WTC11 (cell line): Measurements from ENCODE around the gene HINT3. TPM values are rescaled to one million over a fixed set of nuclear protein-coding genes. Genes with fewer than 3 reads are reported as not detected.

Experiments used
- ATAC-seq: fragments of 200-7000 bp; cut with Tn5 transposase; 2 replicates; pipeline ENCODE4 v1.10.0; 2021; ENCODE audit warnings: mild to moderate bottlenecking, moderate library complexity
- CTCF ChIA-PET: fragments of 300-600 bp; sonication (Branson Sonifier 250); formaldehyde crosslinking; loops from one replicate; lab custom pipeline; 2021; ENCODE audit warnings: antibody characterized with exemption; lab: Charles Lee
- POLR2A ChIA-PET: fragments of 350-600 bp; sonication (Branson Sonifier 250); formaldehyde crosslinking; loops from one replicate; lab custom pipeline; 2021; ENCODE audit warnings: antibody characterized with exemption; lab: Charles Lee
- DNase-seq: peaks from one replicate; pipeline ENCODE4 v3.0.0; 2021; ENCODE audit warnings: low spot score
- H3K27ac Mint-ChIP-seq: 2 replicates; pipeline ENCODE4 v1.8.0; 2021; ENCODE audit warnings: mixed read lengths
- H3K27me3 Mint-ChIP-seq: 2 replicates; pipeline ENCODE4 v1.8.0; 2021; ENCODE audit warnings: low read depth, mild to moderate bottlenecking, moderate library complexity, mixed read lengths
- H3K36me3 Mint-ChIP-seq: 2 replicates; pipeline ENCODE4 v1.8.0; 2021; ENCODE audit warnings: mixed read lengths
- H3K4me1 Mint-ChIP-seq: 2 replicates; pipeline ENCODE4 v1.8.0; 2022; ENCODE audit warnings: mixed read lengths
- H3K4me3 Mint-ChIP-seq: 2 replicates; pipeline ENCODE4 v1.8.0; 2021; ENCODE audit warnings: mild to moderate bottlenecking, moderate library complexity, mixed read lengths
- H3K9me3 Mint-ChIP-seq: 2 replicates; pipeline ENCODE4 v1.8.0; 2021; ENCODE audit warnings: mixed read lengths
- ATF6 ChIP-seq: sonication (generic); formaldehyde crosslinking; IDR thresholded peaks from 2 replicates; pipeline ENCODE4 v1.8.1; 2023; ENCODE audit warnings: mild to moderate bottlenecking, missing genetic modification reagents
- CDX4 ChIP-seq: fragments of 250-450 bp; sonication (Bioruptor Pico); IDR thresholded peaks from 2 replicates; pipeline ENCODE4 v1.9.0; 2021; ENCODE audit warnings: moderate library complexity, mild to moderate bottlenecking, inconsistent platforms, borderline replicate concordance
- E2F4 ChIP-seq: sonication (generic); formaldehyde crosslinking; IDR thresholded peaks from 2 replicates; pipeline ENCODE4 v1.8.1; 2022; ENCODE audit warnings: low read depth, mild to moderate bottlenecking, moderate library complexity, missing genetic modification reagents, borderline replicate concordance
- FOXK1 ChIP-seq: sonication (generic); formaldehyde crosslinking; IDR thresholded peaks from 2 replicates; pipeline ENCODE4 v1.8.0; 2022; ENCODE audit warnings: mild to moderate bottlenecking, moderate library complexity, missing genetic modification reagents
- GABPB1 ChIP-seq: sonication (generic); formaldehyde crosslinking; IDR thresholded peaks from 2 replicates; pipeline ENCODE4 v1.8.1; 2023; ENCODE audit warnings: mild to moderate bottlenecking, missing genetic modification reagents
- HMGA2 ChIP-seq: fragments of 250-450 bp; sonication (Bioruptor Pico); IDR thresholded peaks from 2 replicates; pipeline ENCODE4 v1.4.0; 2021; ENCODE audit warnings: mild to moderate bottlenecking, moderate library complexity
- JUN ChIP-seq: sonication (generic); formaldehyde crosslinking; IDR thresholded peaks from 2 replicates; pipeline ENCODE4 v1.8.0; 2023; ENCODE audit warnings: mild to moderate bottlenecking, missing genetic modification reagents
- KAT7 ChIP-seq: sonication (generic); formaldehyde crosslinking; IDR thresholded peaks from 2 replicates; pipeline ENCODE4 v1.8.1; 2023; ENCODE audit warnings: missing genetic modification reagents, mild to moderate bottlenecking, borderline replicate concordance
- MAX ChIP-seq: sonication (generic); formaldehyde crosslinking; IDR thresholded peaks from 2 replicates; pipeline ENCODE4 v1.8.0; 2022; ENCODE audit warnings: mild to moderate bottlenecking, missing genetic modification reagents
- MYBL2 ChIP-seq: sonication (generic); formaldehyde crosslinking; IDR thresholded peaks from 2 replicates; pipeline ENCODE4 v1.8.1; 2023; ENCODE audit warnings: mild to moderate bottlenecking, moderate library complexity, missing genetic modification reagents
- NFATC4 ChIP-seq: fragments of 250-450 bp; sonication (Bioruptor Pico); IDR thresholded peaks from 2 replicates; pipeline ENCODE4 v1.9.0; 2021; ENCODE audit warnings: mild to moderate bottlenecking
- NFYB ChIP-seq: sonication (generic); formaldehyde crosslinking; conservative IDR thresholded peaks from 2 replicates; pipeline ENCODE4 v1.8.0; 2022; ENCODE audit warnings: low read depth, missing genetic modification reagents
- NR1H2 ChIP-seq: sonication (generic); formaldehyde crosslinking; IDR thresholded peaks from 2 replicates; pipeline ENCODE4 v1.9.0; 2021; ENCODE audit warnings: mild to moderate bottlenecking, moderate library complexity, missing genetic modification reagents
- TEAD1 ChIP-seq: sonication (generic); formaldehyde crosslinking; IDR thresholded peaks from 2 replicates; pipeline ENCODE4 v1.8.0; 2022; ENCODE audit warnings: mild to moderate bottlenecking, missing genetic modification reagents
- ZBTB21 ChIP-seq: sonication (generic); formaldehyde crosslinking; IDR thresholded peaks from 2 replicates; pipeline ENCODE4 v1.8.1; 2023; ENCODE audit warnings: mild to moderate bottlenecking, missing genetic modification reagents, borderline replicate concordance
- ZNF121 ChIP-seq: sonication (generic); formaldehyde crosslinking; IDR thresholded peaks from 2 replicates; pipeline ENCODE4 v1.8.0; 2023; ENCODE audit warnings: missing genetic modification reagents
- ZNF671 ChIP-seq: fragments of 250-450 bp; sonication (Bioruptor Pico); IDR thresholded peaks from 2 replicates; pipeline ENCODE4 v1.8.0; 2021; ENCODE audit warnings: mild to moderate bottlenecking
- total RNA-seq: library from RNA; stranded (reverse); gene quantifications from 3 replicates; pipeline ENCODE4 v1.2.3, GENCODE V29; 2021
- TF ChIP-seq, protein P1 (sequence below): sonication (generic); formaldehyde crosslinking; IDR thresholded peaks from 2 replicates; pipeline ENCODE4 v1.8.1; 2022; ENCODE audit warnings: low read depth, missing genetic modification reagents, borderline replicate concordance
- TF ChIP-seq, protein P2 (sequence below): sonication (generic); formaldehyde crosslinking; IDR thresholded peaks from 2 replicates; pipeline ENCODE4 v1.8.0; 2023; ENCODE audit warnings: missing genetic modification reagents

The HINT3 gene
- total RNA-seq, 1 experiment from 2014 or later, result 9.4 TPM

DNA sequence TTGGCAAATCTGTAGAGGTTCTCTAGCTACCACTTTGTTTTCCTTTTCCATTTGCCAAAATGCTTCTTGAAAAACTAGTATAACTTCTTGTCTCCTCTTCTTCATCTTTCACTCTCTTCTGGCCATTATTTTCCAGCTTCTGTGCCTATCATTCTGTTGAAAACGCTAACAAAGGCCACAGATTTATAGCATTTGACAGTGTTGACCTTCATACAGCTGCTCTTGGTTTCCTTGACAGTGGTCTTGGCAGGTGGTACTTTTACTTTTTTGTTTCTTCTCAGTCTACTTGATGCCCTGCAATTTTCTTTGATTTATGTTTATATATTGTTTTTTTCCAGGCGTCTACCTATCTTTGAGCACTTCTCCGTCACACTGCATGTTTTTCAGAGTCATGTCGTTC lies 53.5 kb downstream of the HINT3 start:
- Mint-ChIP-seq H3K27ac (no peak overlapping the region), H3K9me3 (no peaks in the 10 kb centered on the region), H3K36me3 (peaks cover 34% of the 10 kb centered on the region), H3K4me1 (no peaks in the 10 kb centered on the region), H3K4me3 (no peak overlapping the region)
- POLR2A ChIA-PET, result interaction anchor here (1.4 kb wide), 1 partner anchor 24 kb away, joined by 3 read pairs; the partner anchor contains the start of gene TRMT11
- TF ChIP-seq NR1H2 (CRISPR knock-in tag), result no peak
- TF ChIP-seq CDX4 (CRISPR knock-in tag), result no peak
- TF ChIP-seq, protein P1, sequence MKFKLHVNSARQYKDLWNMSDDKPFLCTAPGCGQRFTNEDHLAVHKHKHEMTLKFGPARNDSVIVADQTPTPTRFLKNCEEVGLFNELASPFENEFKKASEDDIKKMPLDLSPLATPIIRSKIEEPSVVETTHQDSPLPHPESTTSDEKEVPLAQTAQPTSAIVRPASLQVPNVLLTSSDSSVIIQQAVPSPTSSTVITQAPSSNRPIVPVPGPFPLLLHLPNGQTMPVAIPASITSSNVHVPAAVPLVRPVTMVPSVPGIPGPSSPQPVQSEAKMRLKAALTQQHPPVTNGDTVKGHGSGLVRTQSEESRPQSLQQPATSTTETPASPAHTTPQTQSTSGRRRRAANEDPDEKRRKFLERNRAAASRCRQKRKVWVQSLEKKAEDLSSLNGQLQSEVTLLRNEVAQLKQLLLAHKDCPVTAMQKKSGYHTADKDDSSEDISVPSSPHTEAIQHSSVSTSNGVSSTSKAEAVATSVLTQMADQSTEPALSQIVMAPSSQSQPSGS (CRISPR knock-in tag), result no peak
- no peak for TF ChIP-seq NFATC4 (CRISPR knock-in tag)
- TF ChIP-seq E2F4 (CRISPR knock-in tag), result no peak
- TF ChIP-seq FOXK1 (CRISPR knock-in tag), result no peak
- no peak for TF ChIP-seq HMGA2 (CRISPR knock-in tag)
- no peak for TF ChIP-seq TEAD1 (CRISPR knock-in tag)
- no peak for TF ChIP-seq ATF6 (CRISPR knock-in tag)
- TF ChIP-seq, all 79 proteins: peak for 0
- no peak for DNase-seq
- CTCF ChIA-PET, result interaction anchor here (2.0 kb wide), 1 partner anchor 15 kb away, joined by 5 read pairs; no protein-coding TSS in a partner anchor
- ATAC-seq, result no peak
- H3K27me3 Mint-ChIP-seq, result no peaks in the 10 kb centered on the region

DNA sequence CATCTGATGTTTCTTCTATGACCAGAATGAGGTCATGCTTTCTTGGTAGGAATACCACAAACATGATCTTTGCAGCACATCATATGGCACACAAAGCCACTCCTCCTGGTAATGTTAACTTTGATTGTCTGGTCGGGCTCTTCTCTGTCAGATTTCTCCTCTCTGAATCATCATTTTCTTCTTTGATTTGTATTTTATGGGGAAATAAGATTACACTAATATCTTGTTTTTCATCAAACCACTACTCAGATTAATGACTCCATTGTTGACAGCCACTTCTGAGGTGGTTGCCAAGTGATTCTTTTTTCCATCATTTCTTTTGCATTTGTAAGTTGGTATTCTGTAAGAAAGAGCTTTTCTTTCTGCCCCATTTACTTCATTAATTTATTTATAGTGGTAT lies 59.3 kb downstream of the HINT3 start:
- TF ChIP-seq KAT7 (no peak), NFYB (CRISPR knock-in tag) (no peak), GABPB1 (CRISPR knock-in tag) (no peak), MAX (CRISPR knock-in tag) (no peak), CDX4 (CRISPR knock-in tag) (no peak), JUN (CRISPR knock-in tag) (no peak), MYBL2 (CRISPR knock-in tag) (no peak), ZNF121 (CRISPR knock-in tag) (no peak), ZBTB21 (CRISPR knock-in tag) (no peak), NR1H2 (CRISPR knock-in tag) (no peak), ZNF671 (CRISPR knock-in tag) (no peak)
- TF ChIP-seq, protein P2, sequence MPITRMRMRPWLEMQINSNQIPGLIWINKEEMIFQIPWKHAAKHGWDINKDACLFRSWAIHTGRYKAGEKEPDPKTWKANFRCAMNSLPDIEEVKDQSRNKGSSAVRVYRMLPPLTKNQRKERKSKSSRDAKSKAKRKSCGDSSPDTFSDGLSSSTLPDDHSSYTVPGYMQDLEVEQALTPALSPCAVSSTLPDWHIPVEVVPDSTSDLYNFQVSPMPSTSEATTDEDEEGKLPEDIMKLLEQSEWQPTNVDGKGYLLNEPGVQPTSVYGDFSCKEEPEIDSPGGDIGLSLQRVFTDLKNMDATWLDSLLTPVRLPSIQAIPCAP (CRISPR knock-in tag), result no peak
- Mint-ChIP-seq H3K9me3 (no peaks in the 10 kb centered on the region), H3K4me3 (no peak overlapping the region), H3K27me3 (no peaks in the 10 kb centered on the region), H3K27ac (no peak overlapping the region), H3K36me3 (peaks cover 52% of the 10 kb centered on the region), H3K4me1 (no peaks in the 10 kb centered on the region)
- ChIA-PET POLR2A (no interaction called here), CTCF (no interaction called here)
- DNase-seq (no peak), ATAC-seq (no peak)
